Fibroblast of skin of right biceps (primary cell): Measurements from ENCODE around the gene MVB12B.

Experiments used
- DNase-seq: peaks from one replicate; pipeline ENCODE4 v3.0.0-alpha.2; 2013

MVB12B gene

DNA sequence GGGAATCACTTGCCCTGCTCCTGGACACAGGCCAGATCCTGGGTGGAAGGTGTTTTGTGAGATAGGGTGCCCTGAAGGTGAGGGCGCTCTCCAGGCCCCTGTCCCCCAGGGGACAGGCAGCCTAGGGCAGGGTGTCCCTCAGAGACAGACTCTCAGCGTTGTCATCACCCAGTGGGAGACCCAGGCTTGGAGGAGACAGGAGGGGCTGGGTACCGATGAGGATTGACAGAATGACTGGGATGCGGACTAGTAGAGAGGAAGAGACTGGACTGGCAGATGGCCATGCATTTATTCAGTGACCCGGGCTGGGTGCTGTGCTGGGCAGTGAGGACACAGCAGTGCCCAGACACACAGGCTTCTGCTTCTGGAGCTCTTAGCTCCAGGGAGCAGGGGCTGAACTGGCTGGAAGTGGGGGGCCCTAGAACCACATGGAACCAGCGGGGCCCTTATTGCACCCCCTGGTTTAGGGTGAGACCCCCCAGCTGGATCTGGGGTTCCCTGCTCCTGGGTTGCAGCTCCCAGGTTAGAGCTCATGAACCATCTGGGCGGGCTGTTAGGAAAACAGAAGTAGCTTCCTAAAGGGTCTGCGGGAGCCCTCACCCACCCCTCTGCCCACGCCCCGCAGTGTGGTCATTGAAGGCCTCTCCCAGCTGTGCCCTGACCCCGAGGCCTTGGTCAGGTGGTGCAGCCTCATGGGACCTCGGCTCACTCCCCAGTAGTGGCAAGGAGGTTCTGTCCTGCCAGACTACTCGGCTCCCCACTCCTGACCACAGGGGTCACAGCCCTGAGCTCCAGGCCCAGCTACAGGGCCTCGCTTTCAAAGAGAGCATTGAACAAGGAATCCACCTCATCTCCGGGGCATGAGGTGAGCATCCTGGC lies 170.4 kb downstream of the MVB12B start:
- no peak for DNase-seq

- DNase-seq: no peak
Observed at GRCh38 chr9:126497660-126498275, 171.1 kb downstream of the MVB12B start.

GRCh38 chr9:126498331-126498730 lies 171.7 kb downstream of the MVB12B start:
- no peak for DNase-seq

DNA sequence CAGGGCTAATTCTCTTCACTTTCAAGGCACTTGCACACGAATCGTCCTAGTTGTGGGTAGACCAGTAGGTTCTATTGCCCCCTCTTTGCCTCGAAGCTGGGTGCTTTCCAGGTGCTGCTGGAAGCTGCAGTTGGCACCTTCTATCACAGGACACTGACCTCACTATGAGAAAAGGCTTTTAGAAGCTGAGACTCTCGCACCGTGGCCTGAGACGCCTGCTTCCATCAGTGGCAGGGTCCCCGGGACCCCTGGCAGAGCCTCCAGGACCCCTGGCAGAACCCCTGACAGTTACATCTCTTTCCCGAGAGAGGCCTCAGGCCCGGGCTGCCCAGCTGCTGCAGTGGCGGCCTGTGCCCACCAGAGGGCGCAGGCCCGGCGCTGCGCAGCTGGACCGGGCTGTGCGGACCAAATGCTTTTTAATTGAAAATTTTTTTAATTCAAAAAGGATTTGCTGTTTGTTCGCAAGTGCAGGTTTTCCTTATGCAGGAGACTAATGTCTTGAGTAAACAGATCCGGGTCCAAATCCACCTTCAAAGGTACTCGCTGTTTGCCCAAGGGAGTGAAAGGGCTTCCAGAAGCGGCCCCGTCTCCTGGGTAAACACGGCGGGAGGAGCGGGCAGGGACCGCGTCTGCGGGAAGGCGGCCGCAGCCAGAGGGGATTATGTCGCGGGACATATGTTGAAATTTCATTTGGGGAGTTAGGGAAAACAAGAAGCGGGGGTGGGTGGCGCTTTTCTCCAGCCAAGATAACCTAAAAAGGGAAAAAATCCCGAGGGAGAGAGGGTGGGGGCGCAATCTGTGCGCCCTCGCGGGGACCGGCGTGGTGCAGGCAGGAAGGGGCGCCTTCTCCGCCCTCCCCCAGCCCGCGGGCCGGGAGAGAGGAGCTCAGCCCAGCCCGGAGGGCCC lies 172.6 kb downstream of the MVB12B start:
- DNase-seq: peak; percentile 34

- no peak for DNase-seq
Observed at GRCh38 chr9:126499911-126500599, 173.4 kb downstream of the MVB12B start.

- DNase-seq: peak; percentile 71
Observed at GRCh38 chr9:126500600-126501382, 174.2 kb downstream of the MVB12B start.

GRCh38 chr9:126501383-126502331 lies 175.0 kb downstream of the MVB12B start:
- DNase-seq: no peak

GRCh38 chr9:126502417-126503332 lies 176.0 kb downstream of the MVB12B start:
- no peak for DNase-seq

GRCh38 chr9:126503333-126504085 lies 176.9 kb downstream of the MVB12B start:
- DNase-seq: peak; percentile 18

- no peak for DNase-seq
Observed at GRCh38 chr9:126504086-126504976, 177.7 kb downstream of the MVB12B start.

DNA sequence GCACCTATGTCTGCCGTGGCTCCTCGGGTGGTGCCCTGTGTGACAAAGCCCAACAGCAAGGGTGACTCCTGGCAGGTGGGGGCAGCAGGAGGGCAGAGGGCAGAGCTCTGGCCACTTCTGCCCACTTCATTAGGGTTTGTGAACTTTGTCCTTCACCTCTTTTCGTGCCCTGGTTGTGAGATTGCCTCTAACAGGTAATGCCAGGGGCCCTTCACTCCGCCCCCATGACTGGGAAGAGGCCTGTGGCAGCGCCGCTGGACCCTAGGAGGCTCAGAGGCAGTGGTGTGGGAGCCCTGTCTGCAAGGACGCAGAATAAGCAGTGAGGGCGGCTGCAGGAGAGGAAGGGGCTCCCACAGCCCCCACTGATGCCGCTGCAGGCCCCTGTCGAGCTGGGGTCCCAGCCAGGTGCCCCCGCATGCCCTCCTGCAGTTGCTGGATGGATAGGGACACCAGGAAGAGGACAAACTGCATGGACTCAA lies 178.4 kb downstream of the MVB12B start:
- DNase-seq: no peak

- DNase-seq: no peak
Observed at GRCh38 chr9:126505697-126506346, 179.2 kb downstream of the MVB12B start.

- no peak for DNase-seq
Observed at GRCh38 chr9:126506361-126507317, 180.0 kb downstream of the MVB12B start.

DNA sequence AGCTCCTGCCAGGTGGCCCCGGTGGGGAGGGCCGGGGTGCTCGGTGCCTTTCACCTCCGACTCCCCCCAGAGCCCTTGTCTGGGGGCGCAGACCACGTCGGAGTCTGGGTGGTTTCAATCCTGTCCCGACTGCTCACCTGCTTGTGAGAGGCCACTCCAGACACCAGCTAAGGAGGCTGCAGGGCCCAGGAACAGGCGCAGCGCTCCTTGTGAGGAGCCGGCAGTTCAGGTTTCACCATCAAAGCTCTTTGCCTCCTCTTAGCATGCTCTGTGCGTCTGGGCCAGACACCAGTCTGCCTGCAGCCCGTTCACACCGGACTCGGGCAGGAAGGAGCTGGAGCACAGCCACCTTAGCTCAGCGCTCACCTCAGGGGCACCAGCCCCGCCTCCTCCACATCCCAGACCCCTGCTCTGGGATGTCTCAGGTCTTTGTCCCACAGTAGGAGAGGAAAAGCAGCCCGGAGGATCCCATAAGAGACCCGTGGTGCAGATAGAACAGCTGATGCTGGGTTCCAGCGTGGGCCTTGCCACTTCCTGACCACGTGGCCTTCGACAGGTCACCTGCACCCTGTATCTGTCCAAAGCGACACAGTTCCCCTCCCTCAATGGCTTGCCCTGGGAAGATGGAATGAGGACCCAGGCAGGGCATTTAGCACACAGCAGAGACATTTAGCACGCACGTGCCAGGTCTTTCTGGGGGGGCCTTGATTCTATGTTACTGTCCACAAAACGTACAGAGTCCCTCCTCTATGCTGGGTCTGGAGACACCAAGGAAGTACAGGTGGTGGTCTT lies 180.9 kb downstream of the MVB12B start:
- no peak for DNase-seq

DNA sequence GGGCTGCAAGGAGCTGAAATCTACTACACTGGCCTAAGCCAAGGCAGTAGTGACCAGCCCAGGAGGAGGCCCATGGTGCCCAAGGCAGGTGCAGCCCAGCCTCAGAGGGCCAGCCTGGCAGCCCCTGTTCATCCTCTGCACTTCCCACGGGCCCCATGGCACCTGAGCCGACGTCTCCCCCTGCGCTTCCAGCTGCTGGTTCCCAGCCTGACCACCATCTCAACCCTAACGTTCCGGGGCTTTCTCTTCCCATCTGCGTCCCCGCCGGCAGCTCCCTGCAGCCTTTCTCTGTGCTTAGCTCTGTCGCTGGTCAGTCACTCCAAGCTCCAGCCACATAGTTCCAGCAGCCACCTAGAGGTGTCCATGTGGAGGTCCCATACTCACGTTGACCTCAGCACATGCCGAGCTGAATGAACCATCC lies 181.6 kb downstream of the MVB12B start:
- no peak for DNase-seq
